ENCODE measurements around the gene SLC24A4. TPM values are rescaled to one million over a fixed set of nuclear protein-coding genes. Genes with fewer than 3 reads are reported as not detected.

Gene SLC24A4
- total RNA-seq, 1 experiment from 2014 or later = not detected

DNA sequence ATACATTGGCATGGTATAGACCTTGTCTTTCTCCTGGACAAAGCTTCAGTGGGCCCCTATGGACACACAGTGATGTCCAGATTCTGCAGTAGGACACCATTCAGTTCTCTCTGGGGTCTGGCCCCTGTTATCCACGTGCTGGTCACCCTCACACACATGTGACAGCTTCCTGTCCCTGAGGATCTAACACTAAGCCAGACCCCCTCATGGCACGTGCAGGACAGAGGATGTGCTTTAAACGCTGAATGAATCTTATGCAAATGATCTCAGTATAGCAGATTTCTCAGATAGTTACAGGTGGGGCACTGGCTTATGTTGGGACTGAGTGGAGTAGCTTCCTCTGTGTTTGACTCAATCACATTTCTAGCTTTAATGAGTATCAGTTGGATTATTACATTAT is 33.7 kb downstream of the SLC24A4 start:
- Mint-ChIP-seq H3K27me3 (ENCODE audit: unreplicated experiment) (peaks cover 91% of the 10 kb centered on the region), H3K27ac (ENCODE audit: unreplicated experiment) (no peak overlapping the region), H3K4me1 (ENCODE audit: low read depth, unreplicated experiment) (no peaks in the 10 kb centered on the region), H3K4me3 (ENCODE audit: low read depth, unreplicated experiment) (no peak overlapping the region), H3K36me3 (ENCODE audit: insufficient read depth, unreplicated experiment) (no peaks in the 10 kb centered on the region), H3K9me3 (ENCODE audit: low read depth, unreplicated experiment) (no peaks in the 10 kb centered on the region)
- intact Hi-C loops (cut with micrococcal nuclease; ENCODE audit: unreplicated experiment) = no loop called here
- CTCF ChIA-PET = no interaction called here
- DNase-seq = no peak
- TF ChIP-seq CTCF (IDR thresholded peaks at IDR 0.05; ENCODE audit: unreplicated experiment) = no peak
- BruUV-seq (replicated peaks) = no TSS peak

- Mint-ChIP-seq H3K36me3 (ENCODE audit: insufficient read depth, unreplicated experiment) (no peaks in the 10 kb centered on the region), H3K9me3 (ENCODE audit: low read depth, unreplicated experiment) (no peaks in the 10 kb centered on the region), H3K27ac (ENCODE audit: unreplicated experiment) (no peak overlapping the region), H3K4me1 (ENCODE audit: low read depth, unreplicated experiment) (no peaks in the 10 kb centered on the region), H3K4me3 (ENCODE audit: low read depth, unreplicated experiment) (no peak overlapping the region), H3K27me3 (ENCODE audit: unreplicated experiment) (peaks cover 92% of the 10 kb centered on the region)
- intact Hi-C loops (cut with micrococcal nuclease; ENCODE audit: unreplicated experiment) = no loop called here
- no peak for DNase-seq
- CTCF ChIA-PET = no interaction called here
- no peak for TF ChIP-seq CTCF (IDR thresholded peaks at IDR 0.05; ENCODE audit: unreplicated experiment)
- no TSS peak for BruUV-seq (replicated peaks)
Observed at GRCh38 chr14:92360651-92361370, 37.8 kb downstream of the SLC24A4 start.

DNA sequence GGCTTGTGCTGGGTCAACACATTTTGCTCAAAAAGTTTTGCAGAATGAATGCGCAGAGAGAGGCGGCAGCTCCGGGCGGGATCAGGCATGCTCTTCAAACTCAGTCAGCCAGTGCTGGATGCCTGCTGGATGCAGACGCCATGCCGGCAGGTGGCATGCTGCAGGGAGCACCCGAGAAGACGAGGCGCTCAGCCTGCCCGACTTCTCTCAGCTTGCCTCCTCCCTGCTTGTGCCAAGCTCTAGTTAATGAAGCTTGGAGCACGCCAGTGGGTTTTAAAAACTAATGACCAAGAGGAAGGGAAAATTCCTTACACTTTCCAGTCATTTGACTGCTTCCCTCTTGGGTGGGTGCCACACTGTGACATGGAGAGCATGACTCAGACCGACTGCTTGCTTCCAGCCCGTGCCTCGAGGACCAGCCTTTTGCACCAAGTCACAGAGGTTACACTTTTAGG is 39.8 kb downstream of the SLC24A4 start:
- H3K27ac Mint-ChIP-seq (ENCODE audit: unreplicated experiment) = no peak overlapping the region
- no peak for TF ChIP-seq CTCF (IDR thresholded peaks at IDR 0.05; ENCODE audit: unreplicated experiment)
- peaks cover 83% of the 10 kb centered on the region for H3K27me3 Mint-ChIP-seq (ENCODE audit: unreplicated experiment)
- intact Hi-C loops (cut with micrococcal nuclease; ENCODE audit: unreplicated experiment) = no loop called here
- CTCF ChIA-PET = no interaction called here
- H3K36me3 Mint-ChIP-seq (ENCODE audit: insufficient read depth, unreplicated experiment) = no peaks in the 10 kb centered on the region
- DNase-seq = peak; percentile 37
- H3K4me1 Mint-ChIP-seq (ENCODE audit: low read depth, unreplicated experiment) = no peaks in the 10 kb centered on the region
- no peaks in the 10 kb centered on the region for H3K9me3 Mint-ChIP-seq (ENCODE audit: low read depth, unreplicated experiment)
- H3K4me3 Mint-ChIP-seq (ENCODE audit: low read depth, unreplicated experiment) = no peak overlapping the region
- no TSS peak for BruUV-seq (replicated peaks)

GRCh38 chr14:92366237-92366636 is 43.3 kb downstream of the SLC24A4 start:
- H3K27me3 Mint-ChIP-seq (ENCODE audit: unreplicated experiment) = peaks cover 91% of the 10 kb centered on the region
- no peak for DNase-seq
- TF ChIP-seq CTCF (IDR thresholded peaks at IDR 0.05; ENCODE audit: unreplicated experiment) = no peak
- no peaks in the 10 kb centered on the region for H3K4me1 Mint-ChIP-seq (ENCODE audit: low read depth, unreplicated experiment)
- CTCF ChIA-PET = no interaction called here
- H3K36me3 Mint-ChIP-seq (ENCODE audit: insufficient read depth, unreplicated experiment) = no peaks in the 10 kb centered on the region
- no peak overlapping the region for H3K4me3 Mint-ChIP-seq (ENCODE audit: low read depth, unreplicated experiment)
- intact Hi-C loops (cut with micrococcal nuclease; ENCODE audit: unreplicated experiment) = no loop called here
- no peaks in the 10 kb centered on the region for H3K9me3 Mint-ChIP-seq (ENCODE audit: low read depth, unreplicated experiment)
- no peak overlapping the region for H3K27ac Mint-ChIP-seq (ENCODE audit: unreplicated experiment)
- no TSS peak for BruUV-seq (replicated peaks)
